ENCODE measurements around the gene ASGR1.
"Not testable (repeated sequence)": the region's sequence is repeated elsewhere in the genome, so short reads cannot be mapped to it uniquely, and the experiment has no call there.

ASGR1 gene

DNA sequence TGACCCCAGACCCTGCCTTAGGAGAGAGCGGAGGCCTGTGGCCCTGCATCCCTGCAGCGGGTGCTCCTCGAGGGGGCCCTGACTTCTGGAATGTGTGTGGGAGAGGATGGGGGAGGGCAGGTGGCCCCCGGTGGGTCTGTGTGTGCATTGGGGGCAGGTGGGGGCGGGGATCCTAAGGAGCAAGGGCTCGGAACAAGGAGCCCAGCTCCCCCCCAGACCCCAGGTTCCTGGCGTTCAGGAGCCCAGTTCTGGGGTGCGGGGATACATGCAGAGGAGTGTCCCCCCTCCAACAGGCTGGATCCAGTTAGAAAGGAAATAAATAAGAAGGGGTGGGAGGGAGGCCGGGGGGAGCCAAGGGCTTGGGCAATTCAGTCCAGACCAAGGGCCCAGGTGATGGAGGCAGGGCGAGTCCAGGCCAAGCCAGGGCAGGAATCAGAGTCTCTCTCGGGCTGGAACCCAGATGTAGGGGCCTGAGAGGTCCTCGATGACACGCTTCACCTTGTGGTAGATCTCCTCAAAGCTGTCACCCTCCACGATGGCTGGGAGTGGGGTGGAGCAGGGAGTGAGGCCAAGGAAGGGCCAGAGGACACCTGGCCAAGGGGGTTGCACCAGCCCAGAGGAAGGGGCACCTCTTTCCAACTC is 11.2 kb upstream of the ASGR1 start:
- DNase-seq, result no peak

DNA sequence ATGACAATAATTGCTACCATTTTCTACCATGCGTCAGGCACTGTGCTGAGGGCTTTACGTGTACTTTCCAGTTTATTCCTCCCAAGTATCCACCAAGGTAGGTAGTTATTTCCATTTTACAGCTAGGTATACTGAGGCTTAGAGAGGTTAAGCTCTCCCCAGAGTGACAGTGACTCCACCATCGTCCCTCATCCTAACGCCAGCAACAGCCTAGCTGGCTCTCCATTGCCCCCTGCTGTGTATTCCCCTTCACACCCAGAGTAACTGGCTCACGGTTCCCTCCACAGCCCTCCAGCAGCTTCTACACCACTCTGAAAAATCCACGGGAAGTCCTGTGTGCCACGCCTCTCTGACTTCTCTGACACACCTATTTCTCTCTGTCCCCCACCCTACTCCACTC is 7.1 kb upstream of the ASGR1 start:
- DNase-seq, result no peak

DNA sequence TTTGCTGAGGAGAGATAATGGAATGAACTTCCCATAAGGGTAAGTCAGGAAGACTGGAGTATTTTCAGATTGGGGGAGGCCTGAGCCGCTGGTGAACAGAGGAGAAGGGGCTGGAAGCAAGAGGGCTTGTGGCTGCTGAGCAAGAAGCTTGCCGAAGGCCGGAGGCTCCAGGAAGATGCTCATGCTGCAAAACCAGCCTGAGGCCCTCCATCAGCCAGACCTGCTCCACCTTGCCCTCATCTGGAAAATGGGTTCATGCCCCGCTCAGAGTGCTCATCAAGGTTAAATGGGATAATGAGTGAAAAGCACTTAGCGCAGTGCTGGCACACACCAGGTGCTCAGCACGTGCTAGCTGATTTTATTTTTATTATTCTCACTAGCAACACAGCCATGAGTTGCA is 5.5 kb upstream of the ASGR1 start:
- no peak for DNase-seq

DNA sequence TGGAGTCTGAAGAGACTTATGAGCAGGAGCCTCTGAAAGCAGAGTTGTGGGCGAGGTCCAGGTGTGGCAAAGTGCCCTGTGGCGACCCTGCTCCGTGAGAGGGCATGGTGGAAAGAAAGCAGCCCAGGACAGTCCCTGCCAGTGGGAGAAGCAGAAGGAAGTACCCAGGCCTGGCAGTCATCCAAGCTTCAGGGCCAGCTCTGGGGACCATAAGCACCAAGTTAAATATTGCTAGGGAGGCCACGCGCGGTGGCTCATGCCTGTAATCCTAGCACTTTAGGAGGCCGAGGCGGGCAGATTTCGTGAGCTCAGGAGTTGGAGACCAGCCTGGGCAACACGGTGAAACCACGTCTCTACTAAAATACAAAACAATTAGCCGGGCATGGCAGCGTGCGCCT is 4.9 kb upstream of the ASGR1 start:
- no peak for DNase-seq

DNA sequence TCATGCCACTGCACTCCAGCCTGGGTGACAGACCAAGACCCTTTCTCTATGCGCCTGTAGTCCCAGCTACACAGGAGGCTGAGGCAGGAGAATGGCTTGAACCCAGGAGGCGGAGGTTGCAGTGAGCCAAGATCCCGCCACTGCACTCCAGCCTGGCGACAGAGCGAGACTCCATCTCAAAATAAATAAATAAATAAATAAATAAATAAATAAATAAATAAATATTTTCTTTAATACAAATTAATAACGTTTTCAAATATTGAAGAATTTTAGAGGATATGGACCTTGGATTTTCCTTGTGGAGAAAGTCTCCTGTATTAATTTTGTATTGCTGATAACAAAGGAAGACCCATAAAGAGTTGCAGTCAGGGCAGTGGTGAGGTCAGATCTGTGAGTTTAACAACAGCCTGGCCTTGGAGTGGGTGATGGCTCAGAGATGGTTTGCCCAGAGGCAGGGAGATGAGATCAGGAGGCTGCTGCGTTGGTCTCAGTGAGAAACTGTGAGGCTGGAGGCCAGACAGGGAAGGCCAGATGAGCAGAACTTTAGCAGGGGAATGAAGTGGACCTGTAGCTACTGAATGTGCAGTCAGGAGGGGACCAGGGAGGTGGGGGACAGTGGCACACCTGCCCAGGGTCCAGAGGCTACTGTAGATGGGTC is 4.4 kb upstream of the ASGR1 start:
- no peak for DNase-seq

DNA sequence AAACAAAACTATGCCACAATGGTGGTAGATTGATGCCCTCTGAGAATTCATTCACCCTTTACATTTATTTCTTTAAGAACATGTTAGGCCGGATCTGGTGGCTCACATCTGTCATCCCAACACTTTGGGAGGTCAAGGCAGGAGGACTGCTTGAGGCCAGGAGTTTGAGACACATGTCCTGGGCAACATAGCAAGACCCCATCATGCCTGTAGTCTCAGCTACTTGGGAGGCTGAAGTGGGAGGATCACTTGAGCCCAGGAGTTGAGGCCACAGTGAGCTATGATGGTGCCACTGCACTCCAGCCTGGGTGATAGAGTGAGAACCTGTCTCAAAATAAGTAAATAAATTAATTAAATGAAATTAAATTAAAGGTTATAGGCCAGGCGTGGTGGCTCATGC is 2.9 kb upstream of the ASGR1 start:
- DNase-seq, result not testable (repeated sequence)

DNA sequence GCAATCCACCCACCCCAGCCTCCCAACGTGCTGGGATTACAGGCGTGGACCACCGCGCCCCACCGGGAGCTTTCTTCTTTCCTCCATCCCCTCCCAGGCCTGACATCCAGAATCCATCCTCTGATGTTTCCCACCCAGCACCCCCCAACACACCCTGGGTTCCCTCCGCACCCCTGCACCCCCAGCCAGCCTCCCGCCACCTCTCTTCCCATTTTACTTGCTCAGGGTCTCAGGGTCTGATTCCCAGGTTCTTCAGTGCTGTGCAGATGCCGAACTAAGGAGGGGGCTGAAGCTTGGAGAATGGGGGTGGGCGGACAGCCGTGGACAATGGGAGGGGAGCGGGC is 225 bp downstream of the ASGR1 start:
- no peak for DNase-seq

DNA sequence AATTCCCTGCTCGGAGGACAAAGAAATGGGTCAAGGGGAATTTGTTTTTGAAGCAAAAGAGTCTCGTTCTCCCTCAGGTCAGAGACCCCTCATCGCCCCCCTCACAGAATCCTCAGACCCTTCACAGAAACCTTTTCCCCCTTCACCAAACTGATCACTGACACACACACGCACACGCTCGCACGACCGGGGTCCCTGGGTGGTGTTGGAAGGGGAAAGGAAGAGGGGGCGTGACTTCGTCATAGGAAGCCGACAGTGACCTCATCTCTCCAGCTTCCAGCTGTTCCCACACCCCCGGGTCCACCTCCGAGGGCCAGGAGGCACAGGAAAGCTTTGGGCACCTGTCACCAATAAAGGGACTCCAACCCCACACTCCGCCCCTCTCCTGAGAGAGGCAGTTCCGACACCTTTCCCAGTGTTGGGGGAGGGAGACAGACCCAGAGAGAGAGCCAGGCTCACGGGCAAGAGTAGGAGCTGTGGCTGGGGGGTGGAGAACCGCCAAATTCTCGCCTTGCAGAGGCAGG is 1.2 kb downstream of the ASGR1 start:
- DNase-seq, result no peak

DNA sequence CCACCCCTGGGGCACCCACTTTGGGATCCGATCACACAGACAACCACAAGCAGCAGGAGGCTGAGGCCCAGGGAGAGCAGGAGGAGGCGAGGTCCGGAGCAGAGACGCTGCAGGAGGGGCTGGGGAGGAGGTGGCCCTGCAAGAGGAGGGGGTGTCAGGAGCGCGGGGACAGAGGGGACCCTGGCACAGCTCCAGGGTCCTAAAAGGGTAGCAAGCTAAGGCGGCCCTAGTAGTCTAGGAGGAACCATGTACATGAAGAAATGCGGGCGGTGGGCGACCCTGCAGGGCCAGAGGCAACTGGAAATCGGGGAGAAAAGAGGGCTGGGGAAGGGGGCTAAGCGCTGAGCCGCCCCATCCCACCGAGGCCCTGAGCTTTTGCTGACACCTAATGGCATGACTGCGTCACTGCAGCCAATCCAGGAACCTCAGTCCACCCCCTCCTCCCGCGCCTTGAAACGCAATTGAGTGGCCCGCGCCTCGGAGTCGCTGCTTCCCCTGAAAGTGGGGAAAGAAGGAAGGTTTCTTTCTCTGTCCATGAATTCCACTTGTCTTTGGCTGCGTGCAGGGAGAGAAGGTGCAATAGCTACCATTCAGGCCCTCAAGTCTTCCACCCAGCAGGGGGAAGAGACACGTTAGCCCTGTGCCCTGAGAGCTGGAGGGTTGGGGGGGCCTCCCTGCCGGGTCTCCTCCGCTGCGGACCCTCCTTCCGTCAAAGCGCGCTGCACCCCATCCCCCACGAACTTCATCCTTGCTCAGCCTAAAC is 1.8 kb downstream of the ASGR1 start:
- peak; percentile 42 for DNase-seq

DNA sequence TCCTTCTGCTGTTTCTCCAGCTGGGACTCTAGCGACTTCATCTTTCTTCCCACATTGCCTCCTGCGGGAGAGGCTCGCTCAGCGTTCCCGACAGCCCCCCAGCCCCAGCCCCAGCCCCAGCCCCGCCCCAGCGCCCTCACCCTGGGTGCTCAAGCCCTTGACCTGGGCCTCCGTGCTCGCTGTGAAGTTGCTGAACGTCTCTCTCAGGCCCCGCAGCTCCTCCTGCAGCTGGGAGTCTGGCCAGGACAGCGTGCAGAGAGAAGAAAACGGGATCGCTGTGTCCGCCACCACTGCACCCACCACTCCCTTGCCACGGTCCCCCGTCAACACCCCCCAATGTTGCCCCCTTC is 2.4 kb downstream of the ASGR1 start:
- DNase-seq, result no peak

DNA sequence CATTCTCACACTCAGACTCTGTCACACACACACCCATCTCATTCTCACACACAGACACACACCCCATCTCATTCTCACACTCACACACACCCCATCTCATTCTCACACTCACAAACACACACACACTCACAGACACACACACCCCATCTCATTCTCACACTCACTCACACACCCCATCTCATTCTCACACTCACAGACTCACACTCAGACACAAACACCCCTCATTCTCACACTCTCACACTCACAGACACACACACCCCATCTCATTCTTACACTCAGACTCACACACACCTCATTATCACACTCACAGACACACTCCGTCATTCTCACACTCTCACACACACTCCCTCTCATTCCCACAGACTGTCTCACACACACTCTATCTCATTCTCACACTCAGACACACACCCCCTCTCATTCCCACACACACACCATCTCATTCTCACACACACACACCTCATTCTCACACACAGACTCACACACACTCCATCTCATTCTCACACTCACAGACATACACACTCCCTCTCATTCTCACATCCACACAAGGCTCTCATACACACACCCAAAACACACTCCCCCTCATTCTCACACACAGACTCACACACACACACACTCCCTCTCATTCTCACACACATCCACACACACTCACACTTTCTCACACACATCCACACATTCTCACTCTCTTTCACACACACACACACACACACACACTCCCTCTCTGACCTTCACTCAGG is 2.9 kb downstream of the ASGR1 start:
- DNase-seq, result no peak

DNA sequence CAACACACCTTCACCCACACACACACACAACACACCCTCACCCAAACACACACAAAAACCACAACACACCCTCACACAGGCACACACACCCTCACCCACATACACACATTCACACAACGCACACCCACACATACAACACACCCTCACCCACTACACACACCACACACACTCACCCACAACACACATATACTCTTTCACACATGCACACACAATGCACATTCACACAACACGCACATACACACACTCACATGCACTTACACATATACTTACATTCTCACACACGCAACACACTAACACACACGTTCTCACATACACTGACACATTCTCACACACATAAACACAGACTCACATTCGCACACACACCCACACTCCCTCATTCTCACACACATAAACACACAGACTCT is 3.8 kb downstream of the ASGR1 start:
- no peak for DNase-seq

DNA sequence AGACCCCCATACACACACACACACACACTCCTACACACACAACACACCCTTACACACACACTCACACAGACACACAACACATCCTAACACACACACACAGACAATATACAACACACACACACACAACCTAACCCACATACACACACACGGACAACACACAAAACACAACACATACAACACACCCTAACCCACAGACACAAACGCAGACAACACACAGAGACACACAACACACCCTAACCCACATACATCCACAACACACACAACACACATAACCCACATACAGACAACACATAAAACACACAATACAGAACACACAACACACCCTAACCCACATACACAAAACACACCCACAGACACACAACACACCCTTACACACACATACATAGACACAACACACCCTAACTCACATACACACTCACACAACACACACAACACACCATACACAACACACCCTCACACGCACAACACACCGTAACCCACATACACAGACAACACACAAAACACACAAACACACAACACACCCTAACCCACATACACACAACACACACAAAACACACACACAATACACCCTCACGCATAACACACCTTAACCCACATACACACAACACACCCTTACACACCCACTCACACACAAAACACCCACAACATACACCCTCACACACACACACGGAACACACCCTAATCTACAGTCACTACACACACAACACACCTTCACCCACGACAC is 4.4 kb downstream of the ASGR1 start:
- no peak for DNase-seq

DNA sequence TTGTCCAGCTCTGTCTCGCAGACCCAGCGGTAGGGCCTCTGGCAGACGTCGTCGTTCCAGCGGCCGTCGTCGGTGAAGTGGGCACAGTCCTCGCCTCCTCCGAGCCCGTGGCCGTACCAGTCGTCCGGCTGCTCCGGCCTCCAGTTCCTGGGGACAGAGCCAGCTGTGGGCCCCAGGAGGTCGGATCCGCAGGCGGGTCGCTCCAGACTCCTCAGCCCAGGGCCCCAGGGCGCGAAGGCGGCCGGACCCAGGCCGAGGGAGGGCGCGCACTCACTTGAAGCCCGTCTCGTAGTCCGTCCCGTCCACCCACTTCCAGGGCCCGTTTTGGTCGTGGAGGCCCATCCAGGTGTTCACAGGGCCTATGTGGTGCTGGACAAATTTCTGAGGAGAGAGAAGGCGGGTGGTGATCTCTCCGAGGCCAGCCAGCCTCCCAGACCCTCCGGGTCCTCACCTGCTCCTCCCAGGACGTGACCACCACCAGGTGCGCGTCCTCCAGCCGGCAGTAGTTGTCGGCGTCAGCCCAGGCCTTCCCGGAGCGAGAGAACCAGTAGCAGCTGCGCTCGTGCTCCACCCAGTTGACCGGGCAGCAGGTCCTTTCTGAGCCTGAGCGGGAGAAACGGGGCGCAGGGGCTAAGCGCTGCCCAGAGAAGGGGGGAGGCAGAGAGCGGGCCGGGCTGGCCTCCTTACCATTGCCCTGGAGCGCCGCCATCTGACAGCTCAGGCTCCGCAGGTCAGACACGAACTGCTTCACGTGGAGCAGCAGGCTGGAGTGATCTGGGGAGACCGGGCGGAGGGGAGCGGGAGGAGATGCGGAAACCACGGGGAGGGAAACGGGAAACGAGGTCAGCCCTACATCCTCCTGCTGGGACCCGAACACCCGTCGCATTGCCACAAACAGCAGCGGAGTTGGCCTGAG is 5.2 kb downstream of the ASGR1 start:
- no peak for DNase-seq

DNA sequence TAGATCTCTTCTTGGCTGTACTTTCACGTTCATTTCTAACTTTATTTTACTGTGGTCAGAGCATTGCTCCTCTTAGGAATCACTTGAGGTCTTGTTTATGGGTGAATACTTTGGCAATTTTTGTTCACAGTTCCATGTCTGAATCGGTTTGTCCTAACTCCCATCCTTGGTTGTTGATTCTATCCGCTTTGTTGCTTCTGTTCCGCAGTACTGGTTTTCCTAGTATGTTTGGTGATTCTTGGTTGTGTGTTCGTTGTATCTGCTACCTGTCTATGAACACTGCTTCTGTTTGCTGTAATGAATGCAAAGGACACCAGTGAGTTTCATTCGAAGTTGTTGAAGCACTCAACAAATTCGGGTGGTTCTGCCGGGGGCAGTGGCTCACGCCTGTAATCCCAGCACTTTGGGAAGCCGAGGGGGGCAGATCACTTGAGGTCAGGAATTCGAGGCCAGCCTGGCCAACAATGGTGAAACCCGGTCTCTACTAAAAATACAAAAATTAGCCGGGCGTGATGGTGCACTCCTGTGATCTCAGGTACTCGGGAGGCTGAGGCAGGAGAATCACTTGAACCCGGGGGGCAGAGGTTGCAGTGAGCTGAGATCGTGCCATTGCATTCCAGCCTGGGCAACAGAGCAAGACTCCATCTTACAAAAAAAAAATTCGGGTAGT is 6.5 kb downstream of the ASGR1 start:
- DNase-seq, result not testable (repeated sequence)

DNA sequence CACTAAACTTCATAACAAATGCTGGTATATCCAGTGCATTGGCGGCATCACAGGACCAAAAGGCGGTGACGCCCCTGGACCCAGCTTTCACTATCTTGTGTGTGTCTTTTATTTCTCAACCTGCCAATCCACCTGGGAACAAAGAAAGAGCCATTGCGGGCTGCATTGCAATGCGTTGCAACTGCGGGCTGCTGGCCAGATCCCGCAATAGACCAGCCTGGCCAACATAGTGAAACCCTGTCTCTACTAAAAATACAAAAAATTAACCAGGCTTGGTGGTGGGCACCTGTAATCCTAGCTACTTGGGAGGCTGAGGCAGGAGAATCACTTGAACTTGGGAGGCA is 9.6 kb downstream of the ASGR1 start:
- not testable (repeated sequence) for DNase-seq

DNA sequence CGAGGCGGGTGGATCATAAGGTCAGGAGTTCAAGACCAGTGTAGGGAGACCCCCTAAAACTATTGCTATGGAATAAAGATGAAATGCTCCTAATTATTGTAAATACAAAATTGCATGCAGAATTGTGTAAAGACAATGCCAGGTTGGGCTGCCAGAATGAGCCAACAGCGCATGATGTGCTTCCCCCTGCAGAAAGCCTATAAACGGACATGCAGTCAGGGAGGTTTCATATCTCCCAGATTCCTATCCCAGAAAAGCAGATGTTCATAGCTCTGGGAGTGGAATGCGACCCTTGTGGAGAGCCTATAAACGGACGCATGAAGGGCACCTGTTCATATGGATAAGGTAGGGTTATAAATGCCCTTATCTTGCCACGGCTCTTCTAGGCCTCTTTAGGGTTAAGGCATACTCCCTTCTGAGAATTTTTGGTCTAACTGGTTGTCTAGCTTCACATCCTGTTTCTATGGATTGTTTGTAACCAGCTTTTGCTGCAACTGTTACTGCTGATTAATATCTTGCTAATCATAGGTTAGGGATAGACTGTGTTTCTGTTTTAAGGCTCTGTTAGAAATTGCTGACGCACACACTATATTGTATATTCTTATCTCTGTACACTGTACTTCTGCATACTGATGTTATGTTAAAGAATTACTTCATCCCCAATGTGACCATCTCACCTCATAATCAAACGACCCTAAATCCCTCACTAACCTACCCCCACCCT is 10.2 kb downstream of the ASGR1 start:
- not testable (repeated sequence) for DNase-seq

DNA sequence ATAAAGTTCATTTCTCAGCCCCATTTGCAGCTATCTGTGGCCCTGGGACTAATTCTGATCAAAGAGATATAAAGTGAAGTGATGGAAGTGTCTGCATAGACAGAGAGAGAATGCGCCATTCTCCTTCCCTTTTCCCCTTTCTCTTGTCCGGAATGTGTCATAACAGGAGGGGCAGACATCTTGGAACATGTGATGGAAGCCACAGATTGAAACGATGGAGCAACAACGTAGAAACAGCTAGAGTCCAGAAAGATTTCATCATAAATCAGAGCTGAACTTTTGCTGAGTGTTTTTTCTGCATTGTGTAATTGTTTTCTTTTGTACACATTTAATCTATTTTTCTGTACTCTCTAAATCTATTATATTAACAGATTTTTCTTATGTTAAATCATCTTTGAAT is 11.3 kb downstream of the ASGR1 start:
- DNase-seq, result peak; percentile 11

DNA sequence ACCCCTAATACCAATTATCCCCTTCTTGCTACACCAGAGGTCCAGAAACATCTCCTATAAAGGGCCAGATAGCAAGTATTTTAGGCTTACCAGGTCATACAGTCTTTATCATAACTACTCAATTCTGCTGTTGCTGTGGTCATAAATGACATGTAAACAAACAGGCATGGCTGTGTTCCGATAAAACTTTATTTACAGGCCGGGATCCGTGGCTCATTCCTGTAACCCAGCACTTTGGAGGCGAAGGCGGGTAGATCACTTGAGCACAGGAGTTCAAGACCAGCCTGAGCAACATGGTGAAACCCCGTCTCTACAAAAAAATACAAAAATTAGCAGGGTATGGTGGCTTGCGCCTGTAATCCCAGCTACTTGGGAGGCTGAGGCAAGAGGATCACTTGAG is 12.3 kb downstream of the ASGR1 start:
- no peak for DNase-seq

DNA sequence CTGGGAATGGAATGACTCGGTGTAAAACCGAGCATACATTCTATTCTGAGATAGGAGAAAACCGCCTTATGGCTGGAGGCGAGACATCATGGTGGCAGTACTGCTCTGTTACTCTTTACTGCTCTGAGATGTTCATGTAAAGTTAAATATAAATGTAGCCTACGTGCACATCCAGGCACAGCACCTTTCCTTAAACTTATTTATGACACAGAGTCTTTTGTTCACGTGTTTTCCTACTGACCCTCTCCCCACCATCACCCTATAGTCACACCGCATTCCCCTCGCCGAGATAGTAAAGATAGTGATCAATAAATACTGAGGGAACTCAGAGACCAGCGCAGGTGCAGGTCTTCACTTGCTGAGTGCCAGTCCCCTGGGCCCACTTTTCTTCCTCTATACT is 19.6 kb downstream of the ASGR1 start:
- not testable (repeated sequence) for DNase-seq

DNA sequence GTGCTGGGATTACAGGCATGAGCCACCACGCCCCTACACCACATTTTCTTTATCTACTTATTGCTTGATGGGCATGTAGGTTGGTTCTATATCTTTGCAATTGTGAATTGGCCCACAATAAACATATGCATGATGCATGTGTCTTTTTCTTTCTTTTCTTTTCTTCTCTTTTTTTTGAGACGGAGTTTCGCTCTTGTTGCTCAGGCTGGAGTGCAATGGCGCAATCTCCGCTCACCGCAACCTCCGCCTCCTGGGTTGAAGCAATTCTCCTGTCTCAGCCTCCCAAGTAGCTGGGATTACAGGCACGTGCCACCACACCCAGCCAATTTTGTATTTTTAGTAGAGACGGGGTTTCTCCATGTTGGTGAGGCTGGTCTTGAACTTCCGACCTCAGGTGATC is 20.7 kb downstream of the ASGR1 start:
- not testable (repeated sequence) for DNase-seq

All from HCEC 1CT (cell line).